Hepatocyte (in vitro differentiated cells): Measurements from ENCODE around the gene HAGH. TPM values are rescaled to one million over a fixed set of nuclear protein-coding genes. Genes with fewer than 3 reads are reported as not detected.

ENCODE experiments used
- DNase-seq: peaks from one replicate; pipeline ENCODE4 v3.0.0-alpha.2; 2016; ENCODE audit warnings: low spot score
- H2AFZ ChIP-seq: fragments of 200-600 bp; sonication (generic); 2 replicates; pipeline ENCODE4 v1.6.0; 2016; ENCODE audit warnings: antibody characterized with exemption, mild to moderate bottlenecking
- H3K27ac ChIP-seq: fragments of 200-600 bp; sonication (generic); 2 replicates; pipeline ENCODE4 v1.5.1; 2016; ENCODE audit warnings: mild to moderate bottlenecking
- H3K27me3 ChIP-seq: fragments of 200-600 bp; sonication (generic); 2 replicates; pipeline ENCODE4 v1.6.1; 2016
- H3K36me3 ChIP-seq: fragments of 200-600 bp; sonication (generic); replicated peaks from 2 replicates; pipeline ENCODE4 v1.5.1; 2016; ENCODE audit warnings: low read depth; ENCODE audit not compliant: insufficient read depth
- H3K4me1 ChIP-seq: fragments of 200-600 bp; sonication (generic); 2 replicates; pipeline ENCODE4 v1.5.1; 2016; ENCODE audit warnings: mild to moderate bottlenecking, moderate library complexity; ENCODE audit not compliant: insufficient read depth
- H3K4me2 ChIP-seq: fragments of 200-600 bp; sonication (generic); 2 replicates; pipeline ENCODE4 v1.6.0; 2016
- H3K4me3 ChIP-seq: fragments of 200-600 bp; sonication (generic); 2 replicates; pipeline ENCODE4 v1.5.1; 2016; ENCODE audit warnings: mild to moderate bottlenecking
- H3K79me2 ChIP-seq: fragments of 200-600 bp; sonication (generic); 2 replicates; pipeline ENCODE4 v1.6.0; 2017; ENCODE audit warnings: mild to moderate bottlenecking
- H3K9me2 ChIP-seq: fragments of 200-600 bp; sonication (generic); replicated peaks from 2 replicates; pipeline ENCODE4 v1.6.0; 2017; ENCODE audit warnings: mild to moderate bottlenecking; ENCODE audit not compliant: insufficient read depth
- H3K9me3 ChIP-seq: fragments of 200-600 bp; sonication (generic); 2 replicates; pipeline ENCODE4 v1.5.1; 2016; ENCODE audit warnings: low read depth, mild to moderate bottlenecking
- H4K20me1 ChIP-seq: fragments of 200-600 bp; sonication (generic); 2 replicates; pipeline ENCODE4 v1.6.0; 2016; ENCODE audit warnings: mild to moderate bottlenecking; ENCODE audit not compliant: insufficient read depth, poor library complexity, severe bottlenecking
- CTCF ChIP-seq: fragments of 200-600 bp; sonication (generic); IDR thresholded peaks from 2 replicates; pipeline ENCODE4 v1.5.1; 2016; ENCODE audit warnings: antibody characterized with exemption, mild to moderate bottlenecking; ENCODE audit not compliant: poor library complexity
- EZH2 ChIP-seq: fragments of 200-600 bp; sonication (generic); IDR thresholded peaks from 2 replicates; pipeline ENCODE4 v1.6.1; 2016; ENCODE audit warnings: antibody characterized with exemption, mild to moderate bottlenecking, borderline replicate concordance
- EZH2phosphoT487 ChIP-seq: fragments of 200-600 bp; sonication (generic); IDR thresholded peaks from one replicate; pipeline ENCODE4 v1.6.1; 2018; ENCODE audit warnings: antibody characterized with exemption, mild to moderate bottlenecking, low read depth, moderate library complexity; ENCODE audit not compliant: unreplicated experiment, severe bottlenecking
- WGBS: methylation state at CpG from one replicate; pipeline ENCODE4 v1.1.6; 2016; ENCODE audit warnings: low lambda C conversion rate; ENCODE audit errors: missing lambda C conversion rate; 5-methylcytosine and 5-hydroxymethylcytosine counted together
- polyA plus RNA-seq: library from polyadenylated mRNA; unstranded; fragments of >200 nt; fragmentation: Nextera tagmentation; extraction: Ambion mirVana; gene quantifications from 2 replicates; pipeline ENCODE4 v1.2.1, GENCODE V29; 2016
- total RNA-seq: library from RNA; depleted of rRNA; stranded (reverse); fragments of >200 nt; gene quantifications from 2 replicates; pipeline ENCODE4 v1.2.3, GENCODE V29; 2014

HAGH gene
- total and polyA plus RNA-seq, 2 experiments from 2014 or later: 55.6 to 113 TPM

GRCh38 chr16:1790611-1791255, 35.9 kb downstream of the HAGH start:
- H3K36me3 ChIP-seq: no peaks in the 10 kb centered on the region
- peaks cover 13% of the 10 kb centered on the region for H3K79me2 ChIP-seq
- H3K27ac ChIP-seq: no peak overlapping the region
- peaks cover 14% of the 10 kb centered on the region for H3K4me1 ChIP-seq
- no peak overlapping the region for H2AFZ ChIP-seq
- H3K27me3 ChIP-seq: no peaks in the 10 kb centered on the region
- H3K4me2 ChIP-seq: no peak overlapping the region
- no peak for TF ChIP-seq CTCF
- TF ChIP-seq EZH2phosphoT487: no peak
- no peak for TF ChIP-seq EZH2
- over 99% methylated on average over 34 of the region's 44 CpGs for WGBS
- no peak overlapping the region for H3K4me3 ChIP-seq
- DNase-seq: peak; percentile 4
- peaks cover 4% of the 10 kb centered on the region for H4K20me1 ChIP-seq
- H3K9me2 ChIP-seq: no peaks in the 10 kb centered on the region
- H3K9me3 ChIP-seq: no peaks in the 10 kb centered on the region

GRCh38 chr16:1790261-1790610, 36.4 kb downstream of the HAGH start:
- peaks cover 5% of the 10 kb centered on the region for H4K20me1 ChIP-seq
- no peak for DNase-seq
- H3K9me3 ChIP-seq: no peaks in the 10 kb centered on the region
- peaks cover 13% of the 10 kb centered on the region for H3K4me1 ChIP-seq
- H3K27ac ChIP-seq: no peak overlapping the region
- no peaks in the 10 kb centered on the region for H3K9me2 ChIP-seq
- TF ChIP-seq EZH2phosphoT487: no peak
- no peak for TF ChIP-seq CTCF
- TF ChIP-seq EZH2: no peak
- H3K79me2 ChIP-seq: peaks cover 18% of the 10 kb centered on the region
- no peaks in the 10 kb centered on the region for H3K27me3 ChIP-seq
- 95% methylated on average over 15 of the region's 15 CpGs for WGBS
- H3K4me3 ChIP-seq: no peak overlapping the region
- H3K4me2 ChIP-seq: no peak overlapping the region
- no peaks in the 10 kb centered on the region for H3K36me3 ChIP-seq
- no peak overlapping the region for H2AFZ ChIP-seq

- peaks cover 5% of the 10 kb centered on the region for H4K20me1 ChIP-seq
- no peaks in the 10 kb centered on the region for H3K9me2 ChIP-seq
- no peak for TF ChIP-seq CTCF
- peaks cover 7% of the 10 kb centered on the region for H3K4me1 ChIP-seq
- WGBS: 92% methylated on average over 16 of the region's 25 CpGs
- no peak overlapping the region for H3K4me2 ChIP-seq
- DNase-seq: peak; percentile 3
- H3K36me3 ChIP-seq: no peaks in the 10 kb centered on the region
- no peak overlapping the region for H3K4me3 ChIP-seq
- peaks cover 24% of the 10 kb centered on the region for H3K79me2 ChIP-seq
- no peak overlapping the region for H3K27ac ChIP-seq
- no peaks in the 10 kb centered on the region for H3K27me3 ChIP-seq
- H3K9me3 ChIP-seq: no peaks in the 10 kb centered on the region
- H2AFZ ChIP-seq: no peak overlapping the region
Observed at GRCh38 chr16:1789643-1790045, 37.0 kb downstream of the HAGH start.

- H3K9me2 ChIP-seq: no peaks in the 10 kb centered on the region
- H3K27ac ChIP-seq: no peak overlapping the region
- no peak overlapping the region for H2AFZ ChIP-seq
- peaks cover 33% of the 10 kb centered on the region for H3K79me2 ChIP-seq
- WGBS: 84% methylated on average over 18 of the region's 19 CpGs
- TF ChIP-seq EZH2phosphoT487: no peak
- TF ChIP-seq EZH2: no peak
- no peak for TF ChIP-seq CTCF
- H4K20me1 ChIP-seq: peaks cover 5% of the 10 kb centered on the region
- DNase-seq: peak; percentile 4
- no peaks in the 10 kb centered on the region for H3K9me3 ChIP-seq
- no peak overlapping the region for H3K4me3 ChIP-seq
- H3K4me2 ChIP-seq: no peak overlapping the region
- H3K4me1 ChIP-seq: peaks cover 4% of the 10 kb centered on the region
- no peaks in the 10 kb centered on the region for H3K36me3 ChIP-seq
- H3K27me3 ChIP-seq: no peaks in the 10 kb centered on the region
Observed at GRCh38 chr16:1788708-1789100, 37.9 kb downstream of the HAGH start.
